Ovary (tissue), 9 donors: ENCODE data around the gene PTP4A1. TPM values are rescaled to one million over a fixed set of nuclear protein-coding genes. Genes with fewer than 3 reads are reported as not detected.
A peak's percentile ranks its signal among the peaks of the same experiment; 100 is the strongest.

Experiments
- DNase-seq, 5 donors: peaks; one replicate each; pipeline ENCODE4 v3.0.0-alpha.2; 2019 to 2020
- H3K27ac ChIP-seq, 2 donors: fragments of 200-600 bp; one replicate each; pipeline versions ENCODE4 v1.5.1 to v1.8.0; 2019 to 2022
- H3K27me3 ChIP-seq: fragments of 200-600 bp; one replicate; pipeline ENCODE4 v1.8.0; 2022
- H3K36me3 ChIP-seq: fragments of 200-600 bp; sonication (generic); one replicate; pipeline ENCODE4 v1.5.1; 2019
- H3K4me1 ChIP-seq: one replicate; pipeline ENCODE4 v1.8.1; 2013; ENCODE audit warnings: mild to moderate bottlenecking, moderate library complexity; ENCODE audit not compliant: insufficient read depth
- H3K4me3 ChIP-seq: fragments of 200-600 bp; sonication (generic); one replicate; pipeline ENCODE4 v1.5.1; 2017
- H3K9me3 ChIP-seq, 2 donors: fragments of 200-600 bp in 1 of 2; sonication (generic) in 1 of 2; one replicate each; pipeline versions ENCODE4 v1.5.1 to v1.8.1; 2013 to 2019; ENCODE audit warnings: mild to moderate bottlenecking in 1 of 2, moderate library complexity in 1 of 2
- EP300 ChIP-seq: sonication (generic); formaldehyde crosslinking; IDR thresholded peaks from one replicate; pipeline ENCODE4 v1.6.1; 2017; ENCODE audit warnings: antibody characterized with exemption
- POLR2A ChIP-seq: fragments of 450-650 bp; IDR thresholded peaks from one replicate; pipeline ENCODE4 v1.6.1; 2017; ENCODE audit warnings: antibody characterized with exemption, mild to moderate bottlenecking, moderate library complexity
- WGBS, 3 donors: extraction: QIAGEN DNeasy Blood & Tissue Kit in 1 of 3; methylation state at CpG; one replicate each; pipeline versions ENCODE4 v1.1.5 to v1.1.7; 2013 to 2017; 5-methylcytosine and 5-hydroxymethylcytosine counted together
- intact Hi-C, 4 donors: fragments of 100-400 bp; cut with DNase I; formaldehyde crosslinking; loops; one replicate each; pipeline versions ENCODE4 v1.11.0 to v1.15.1; 2022 to 2023
- polyA plus RNA-seq, 2 donors: library from polyadenylated mRNA; stranded (reverse); fragments of 200-250 nt in 1 of 2; fragments of 350-450 nt in 1 of 2; fragmentation: Illumina TruSeq in 1 of 2; extraction: RNeasy Lipid Tissue Mini Kit (QIAGEN cat#74804) in 1 of 2; gene quantifications; one replicate each; pipeline ENCODE4 v1.2.3, GENCODE V29; 2013 to 2014
- total RNA-seq, 7 donors: library from RNA; depleted of rRNA in 2 of 7; stranded (reverse); fragments of >200 nt in 2 of 7; fragmentation: NEBNext Ultra II Directional in 3 of 7; extraction: Animal tissue kit (Norgen Biotek cat#: 25700) in 3 of 7; gene quantifications; one replicate each; pipeline versions ENCODE4 v1.1.0 to v1.2.4, GENCODE V29; 2016 to 2023
- TF ChIP-seq, protein P1 (sequence below), 3 donors: fragments of 450-650 bp in 2 of 3; fragments of 200-600 bp in 1 of 3; IDR thresholded peaks; one replicate each; pipeline versions ENCODE4 v1.5.1 to v1.8.0; 2016 to 2022; ENCODE audit warnings: antibody characterized with exemption in 3 of 3, mild to moderate bottlenecking in 1 of 3
- donor health status: DM: no; HTN: no; CAD: no; lungs with moderate emphysema.
- donor health status: DM: no; HTN: no; CAD: no.
- donor health status: Bipolar disorder and iron deficiency.
- donor health status: DM: yes; HTN: yes; CAD: no.
- donor health status: DM: no; HTN: no; CAD: no.
- donor health status: DM: yes; HTN: yes; CAD: no.

The PTP4A1 gene
- total and polyA plus RNA-seq, 9 donors = 9.4 to 89.4 (median 33.6) TPM

DNA sequence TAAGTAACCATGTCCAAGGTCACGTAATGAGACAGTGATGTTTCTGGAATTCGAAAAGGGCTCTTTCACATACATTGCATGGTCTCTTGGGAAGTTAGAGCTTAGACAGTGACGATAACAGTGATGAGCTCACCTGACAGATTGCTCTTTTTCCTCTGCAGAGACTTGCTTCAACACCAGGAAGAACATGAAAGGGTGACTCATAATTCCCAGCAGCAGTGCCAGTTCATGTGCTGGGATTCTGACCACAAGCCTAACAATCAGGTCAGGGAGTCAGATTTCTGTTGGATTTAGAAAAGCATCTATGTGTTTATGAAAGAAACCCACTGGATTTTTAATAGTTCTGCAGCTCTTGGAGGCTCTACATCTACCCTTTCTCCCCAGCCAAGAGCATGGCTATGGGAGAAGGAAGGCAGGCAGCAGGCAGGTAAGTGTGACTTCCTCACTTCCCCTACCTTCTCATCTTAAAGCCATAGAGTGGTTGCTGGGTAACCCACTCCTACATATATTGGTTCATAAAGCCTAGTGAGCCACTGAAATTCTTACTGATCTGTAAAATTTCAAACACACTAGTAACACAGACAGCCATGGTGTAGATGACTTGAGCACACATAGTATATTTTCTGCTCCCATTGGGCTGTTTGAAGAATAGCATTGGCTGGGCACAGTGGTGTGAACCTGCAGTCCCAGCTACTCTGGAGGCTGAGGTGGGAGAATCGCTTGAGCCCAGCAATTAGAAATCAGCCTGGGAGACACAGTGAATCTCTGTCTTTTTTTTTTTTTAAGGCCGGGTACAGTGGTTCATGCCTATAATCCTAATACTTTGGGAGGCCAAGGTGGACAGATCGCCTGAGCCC lies 44.4 kb upstream of the PTP4A1 start:
- H3K27ac ChIP-seq = no peak overlapping the region
- no peaks in the 10 kb centered on the region for H3K9me3 ChIP-seq
- WGBS, 3 donors = 79 to 86% (median 85%) methylated on average over 6 of the region's 6 CpGs
- H3K36me3 ChIP-seq = no peaks in the 10 kb centered on the region
- TF ChIP-seq POLR2A (no peak), EP300 (no peak)
- TF ChIP-seq, protein P1, sequence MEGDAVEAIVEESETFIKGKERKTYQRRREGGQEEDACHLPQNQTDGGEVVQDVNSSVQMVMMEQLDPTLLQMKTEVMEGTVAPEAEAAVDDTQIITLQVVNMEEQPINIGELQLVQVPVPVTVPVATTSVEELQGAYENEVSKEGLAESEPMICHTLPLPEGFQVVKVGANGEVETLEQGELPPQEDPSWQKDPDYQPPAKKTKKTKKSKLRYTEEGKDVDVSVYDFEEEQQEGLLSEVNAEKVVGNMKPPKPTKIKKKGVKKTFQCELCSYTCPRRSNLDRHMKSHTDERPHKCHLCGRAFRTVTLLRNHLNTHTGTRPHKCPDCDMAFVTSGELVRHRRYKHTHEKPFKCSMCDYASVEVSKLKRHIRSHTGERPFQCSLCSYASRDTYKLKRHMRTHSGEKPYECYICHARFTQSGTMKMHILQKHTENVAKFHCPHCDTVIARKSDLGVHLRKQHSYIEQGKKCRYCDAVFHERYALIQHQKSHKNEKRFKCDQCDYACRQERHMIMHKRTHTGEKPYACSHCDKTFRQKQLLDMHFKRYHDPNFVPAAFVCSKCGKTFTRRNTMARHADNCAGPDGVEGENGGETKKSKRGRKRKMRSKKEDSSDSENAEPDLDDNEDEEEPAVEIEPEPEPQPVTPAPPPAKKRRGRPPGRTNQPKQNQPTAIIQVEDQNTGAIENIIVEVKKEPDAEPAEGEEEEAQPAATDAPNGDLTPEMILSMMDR (IDR thresholded peaks at IDR 0.05) = no peak
- H3K4me1 ChIP-seq = no peaks in the 10 kb centered on the region
- no peak overlapping the region for H3K4me3 ChIP-seq
- H3K27me3 ChIP-seq = no peaks in the 10 kb centered on the region
- intact Hi-C loops = no loop called here
- peak in 1 of 5 donors; percentile 20 for DNase-seq

DNA sequence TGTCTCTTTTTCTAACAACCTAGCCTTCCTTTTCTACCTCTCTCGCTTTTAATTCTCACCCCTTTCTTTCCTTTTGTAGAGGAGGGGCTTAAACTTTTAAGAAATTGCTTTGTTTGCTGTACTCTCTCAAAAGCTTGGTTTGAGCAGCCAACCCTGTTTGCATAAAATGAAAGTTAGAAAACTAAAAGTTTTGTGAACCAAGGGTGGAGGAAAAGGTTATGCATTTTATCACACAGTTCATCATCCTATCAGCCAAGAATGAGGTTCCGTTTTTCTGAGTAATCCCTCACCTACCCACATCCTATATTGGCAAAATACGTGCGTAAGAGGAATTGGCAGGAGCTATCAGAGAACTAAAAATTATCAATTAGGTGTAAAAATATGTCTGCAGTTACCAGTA lies 42.8 kb upstream of the PTP4A1 start:
- DNase-seq = no peak
- Histone ChIP-seq H3K27me3 (no peaks in the 10 kb centered on the region), H3K4me3 (no peak overlapping the region), H3K36me3 (no peaks in the 10 kb centered on the region), H3K9me3 (no peaks in the 10 kb centered on the region), H3K27ac (no peak overlapping the region), H3K4me1 (no peaks in the 10 kb centered on the region)
- WGBS, 3 donors = 37 to 46% (median 43%) methylated on average over 4 of the region's 4 CpGs
- TF ChIP-seq EP300 (no peak), POLR2A (no peak)
- intact Hi-C loops = no loop called here

DNA sequence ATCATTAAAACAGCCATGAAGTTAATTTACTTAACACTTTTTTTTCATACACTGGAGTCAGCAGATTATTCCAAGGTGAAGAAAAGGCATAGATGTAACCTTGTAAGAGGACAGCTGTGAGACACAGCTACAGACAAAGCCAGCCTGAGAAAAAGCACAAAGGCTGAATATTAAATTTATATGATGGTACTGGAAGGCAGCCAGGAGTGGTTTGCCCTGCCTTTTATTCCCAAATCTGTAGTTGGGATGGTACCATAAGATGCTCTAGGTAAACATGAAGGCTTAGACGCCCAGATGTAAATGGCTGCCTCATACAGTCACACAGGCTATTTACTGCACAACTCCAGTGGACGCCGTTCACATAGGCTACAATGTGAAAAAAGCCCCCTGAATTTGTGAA lies 42.1 kb upstream of the PTP4A1 start:
- no peak for DNase-seq
- intact Hi-C loops = no loop called here
- Histone ChIP-seq H3K9me3 (no peaks in the 10 kb centered on the region), H3K4me3 (no peak overlapping the region), H3K4me1 (no peaks in the 10 kb centered on the region), H3K27me3 (no peaks in the 10 kb centered on the region), H3K36me3 (no peaks in the 10 kb centered on the region), H3K27ac (no peak overlapping the region)
- TF ChIP-seq EP300 (no peak), POLR2A (no peak)
- TF ChIP-seq, protein P1 (IDR thresholded peaks at IDR 0.05) = no peak
- 87 to 93% (median 92%) methylated on average over 3 of the region's 3 CpGs for WGBS, 3 donors

DNA sequence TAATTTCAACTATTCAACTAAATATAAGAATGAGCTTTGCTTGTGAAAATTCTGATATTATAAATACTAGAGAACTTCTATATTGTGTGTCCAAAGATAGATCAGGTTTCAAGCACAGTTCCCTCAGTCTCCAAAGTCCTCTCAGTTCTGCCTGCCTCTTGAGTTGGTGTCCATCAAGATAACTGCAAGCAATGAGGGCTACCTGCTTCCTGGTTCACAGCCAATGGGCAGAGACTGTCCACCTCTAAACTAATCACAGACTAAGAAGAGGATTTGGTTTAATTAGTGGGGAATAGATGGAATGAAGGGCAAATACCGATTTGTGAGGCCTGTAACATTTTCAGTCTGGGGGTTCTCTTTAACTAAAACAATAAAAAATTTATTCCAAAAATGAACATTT lies 41.3 kb upstream of the PTP4A1 start:
- TF ChIP-seq, protein P1 (IDR thresholded peaks at IDR 0.05) = no peak
- TF ChIP-seq POLR2A (no peak), EP300 (no peak)
- intact Hi-C loops = no loop called here
- DNase-seq = no peak
- 87 to 89% (median 89%) methylated on average over 1 of the region's 1 CpG for WGBS, 3 donors
- H3K27ac ChIP-seq = no peak overlapping the region
- H3K36me3 ChIP-seq = no peaks in the 10 kb centered on the region
- no peaks in the 10 kb centered on the region for H3K4me1 ChIP-seq
- H3K27me3 ChIP-seq = no peaks in the 10 kb centered on the region
- no peaks in the 10 kb centered on the region for H3K9me3 ChIP-seq
- no peak overlapping the region for H3K4me3 ChIP-seq

DNA sequence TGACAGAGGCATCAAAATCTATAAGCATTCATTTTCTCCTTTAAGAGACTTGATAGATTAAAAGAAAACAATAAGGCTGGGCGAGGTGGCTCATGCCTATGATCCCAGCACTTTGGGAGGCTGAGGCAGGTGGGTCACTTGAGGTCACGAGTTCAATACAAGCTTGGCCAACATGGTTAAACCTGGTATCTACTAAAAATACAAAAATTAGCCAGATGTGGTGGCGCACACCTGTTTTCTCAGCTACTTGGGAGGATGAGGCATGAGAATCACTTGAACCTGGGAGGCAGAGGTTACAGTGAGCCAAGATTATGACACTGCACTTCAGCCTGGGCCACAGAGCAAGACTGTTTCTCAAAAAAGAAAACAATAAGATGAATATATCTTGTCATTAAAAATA lies 39.3 kb upstream of the PTP4A1 start:
- TF ChIP-seq EP300 (no peak), POLR2A (no peak)
- no peak for DNase-seq
- no peaks in the 10 kb centered on the region for H3K4me1 ChIP-seq
- H3K27me3 ChIP-seq = no peaks in the 10 kb centered on the region
- 89 to 94% (median 91%) methylated on average over 3 of the region's 3 CpGs for WGBS, 3 donors
- H3K9me3 ChIP-seq = no peaks in the 10 kb centered on the region
- no peak overlapping the region for H3K27ac ChIP-seq
- no peaks in the 10 kb centered on the region for H3K36me3 ChIP-seq
- intact Hi-C loops = no loop called here
- no peak overlapping the region for H3K4me3 ChIP-seq
